Fibroblast of peridontal ligament (primary cell): ENCODE data around the gene PPP4R1.

ENCODE experiments used
- DNase-seq: peaks from one replicate; pipeline ENCODE4 v3.0.0-alpha.2; 2010; ENCODE audit errors: extremely low read depth

The PPP4R1 gene

GRCh38 chr18:9587924-9588323 is 26.4 kb downstream of the PPP4R1 start:
- no peak for DNase-seq

GRCh38 chr18:9586814-9587213 is 27.5 kb downstream of the PPP4R1 start:
- no peak for DNase-seq

GRCh38 chr18:9581667-9582066 is 32.7 kb downstream of the PPP4R1 start:
- no peak for DNase-seq

GRCh38 chr18:9578306-9578705 is 36.1 kb downstream of the PPP4R1 start:
- no peak for DNase-seq

GRCh38 chr18:9577361-9577760 is 37.0 kb downstream of the PPP4R1 start:
- no peak for DNase-seq

GRCh38 chr18:9575558-9575957 is 38.8 kb downstream of the PPP4R1 start:
- DNase-seq = peak; percentile 99

- no peak for DNase-seq
Measured at GRCh38 chr18:9574473-9575115, 39.8 kb downstream of the PPP4R1 start.

GRCh38 chr18:9571546-9571945 is 42.8 kb downstream of the PPP4R1 start:
- no peak for DNase-seq

GRCh38 chr18:9570255-9570654 is 44.1 kb downstream of the PPP4R1 start:
- no peak for DNase-seq

- DNase-seq = no peak
Measured at GRCh38 chr18:9569178-9569577, 45.2 kb downstream of the PPP4R1 start.

GRCh38 chr18:9568186-9568585 is 46.2 kb downstream of the PPP4R1 start:
- no peak for DNase-seq

GRCh38 chr18:9565407-9565806 is 49.0 kb downstream of the PPP4R1 start:
- peak; percentile 20 for DNase-seq

GRCh38 chr18:9563331-9563730 is 51.0 kb downstream of the PPP4R1 start:
- no peak for DNase-seq

GRCh38 chr18:9562584-9562983 is 51.8 kb downstream of the PPP4R1 start:
- DNase-seq = no peak

GRCh38 chr18:9561759-9562158 is 52.6 kb downstream of the PPP4R1 start:
- DNase-seq = no peak

GRCh38 chr18:9559253-9559652 is 55.1 kb downstream of the PPP4R1 start:
- no peak for DNase-seq

- DNase-seq = no peak
Measured at GRCh38 chr18:9558387-9559064, 55.8 kb downstream of the PPP4R1 start.

- DNase-seq = no peak
Measured at GRCh38 chr18:9557250-9557943, 57.0 kb downstream of the PPP4R1 start.

GRCh38 chr18:9552616-9553015 is 61.7 kb downstream of the PPP4R1 start:
- DNase-seq = no peak

GRCh38 chr18:9552191-9552590 is 62.2 kb downstream of the PPP4R1 start:
- DNase-seq = no peak

GRCh38 chr18:9550429-9550828 is 63.9 kb downstream of the PPP4R1 start:
- DNase-seq = no peak

- no peak for DNase-seq
Measured at GRCh38 chr18:9549405-9549804, 65.0 kb downstream of the PPP4R1 start.

GRCh38 chr18:9547782-9548181 is 66.6 kb downstream of the PPP4R1 start:
- no peak for DNase-seq
